ENCODE measurements around the gene ODAD4.

ODAD4 gene

GRCh38 chr17:41930009-41930832 is at the start of gene ODAD4:
TSS of gene ODAD4 (plus strand) at chr17:41930617. CDS start at chr17:41930724, 107 bp downstream.
- DNase-seq: peak; percentile 88

- DNase-seq: no peak
Measured at GRCh38 chr17:41882756-41883155, 47.7 kb upstream of the ODAD4 start.

GRCh38 chr17:41885733-41886132 is 44.7 kb upstream of the ODAD4 start:
- no peak for DNase-seq

GRCh38 chr17:41888332-41888965 is 42.0 kb upstream of the ODAD4 start:
- no peak for DNase-seq

- DNase-seq: no peak
Measured at GRCh38 chr17:41891135-41892020, 39.0 kb upstream of the ODAD4 start.

GRCh38 chr17:41892021-41892376 is 38.4 kb upstream of the ODAD4 start:
- no peak for DNase-seq

GRCh38 chr17:41893384-41893783 is 37.0 kb upstream of the ODAD4 start:
- DNase-seq: no peak

- no peak for DNase-seq
Measured at GRCh38 chr17:41894791-41895331, 35.6 kb upstream of the ODAD4 start.

- no peak for DNase-seq
Measured at GRCh38 chr17:41895617-41896016, 34.8 kb upstream of the ODAD4 start.

GRCh38 chr17:41896726-41897125 is 33.7 kb upstream of the ODAD4 start:
- no peak for DNase-seq

- DNase-seq: no peak
Measured at GRCh38 chr17:41901646-41902045, 28.8 kb upstream of the ODAD4 start.

GRCh38 chr17:41904242-41904841 is 26.1 kb upstream of the ODAD4 start:
- DNase-seq: no peak

- no peak for DNase-seq
Measured at GRCh38 chr17:41905172-41905571, 25.2 kb upstream of the ODAD4 start.

- no peak for DNase-seq
Measured at GRCh38 chr17:41906465-41907184, 23.8 kb upstream of the ODAD4 start.

GRCh38 chr17:41907185-41907556 is 23.2 kb upstream of the ODAD4 start:
- no peak for DNase-seq

- DNase-seq: no peak
Measured at GRCh38 chr17:41907633-41908539, 22.5 kb upstream of the ODAD4 start.

- DNase-seq: no peak
Measured at GRCh38 chr17:41909088-41909487, 21.3 kb upstream of the ODAD4 start.

GRCh38 chr17:41910701-41911391 is 19.6 kb upstream of the ODAD4 start:
- no peak for DNase-seq

- DNase-seq: no peak
Measured at GRCh38 chr17:41912925-41913324, 17.5 kb upstream of the ODAD4 start.

GRCh38 chr17:41913798-41914197 is 16.6 kb upstream of the ODAD4 start:
- no peak for DNase-seq
